Measurements from ENCODE around the gene ADD3. TPM values are rescaled to one million over a fixed set of nuclear protein-coding genes. Genes with fewer than 3 reads are reported as not detected.

Gene ADD3
- total and polyA plus RNA-seq, 2 experiments from 2014 or later = 83.2 to 216 TPM

DNA sequence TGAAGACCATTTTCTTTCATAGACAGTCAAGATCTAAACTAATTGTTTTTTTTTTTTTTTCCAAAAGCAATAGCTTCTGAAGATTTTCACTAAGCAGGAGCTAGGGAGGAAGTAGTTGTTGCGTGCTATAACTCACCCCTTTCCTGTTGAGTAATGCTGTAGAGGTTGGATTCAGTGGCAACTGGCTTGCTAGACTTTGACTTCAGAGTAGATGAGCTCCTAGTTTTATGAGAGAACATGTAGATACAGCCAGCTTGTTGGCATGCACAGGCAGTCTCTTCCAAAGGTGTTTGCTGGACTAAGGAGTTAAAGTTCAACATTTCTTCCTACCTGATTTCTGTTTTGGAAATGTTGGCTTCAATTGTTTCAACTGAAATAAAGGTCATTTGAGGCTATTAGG, 133.4 kb downstream of the ADD3 start:
- H3K9me2 ChIP-seq (replicated peaks; ENCODE audit: insufficient read depth) = no peaks in the 10 kb centered on the region
- peaks cover 9% of the 10 kb centered on the region for H3K4me1 ChIP-seq (ENCODE audit: insufficient read depth)
- peak overlapping the region; percentile 67 for H3K27ac ChIP-seq
- no peak overlapping the region for H3K4me2 ChIP-seq
- no peaks in the 10 kb centered on the region for H3K36me3 ChIP-seq (replicated peaks; ENCODE audit: insufficient read depth, low read depth)
- H3K9me3 ChIP-seq (ENCODE audit: low read depth) = no peaks in the 10 kb centered on the region
- no peaks in the 10 kb centered on the region for H3K27me3 ChIP-seq
- TF ChIP-seq, protein P1, sequence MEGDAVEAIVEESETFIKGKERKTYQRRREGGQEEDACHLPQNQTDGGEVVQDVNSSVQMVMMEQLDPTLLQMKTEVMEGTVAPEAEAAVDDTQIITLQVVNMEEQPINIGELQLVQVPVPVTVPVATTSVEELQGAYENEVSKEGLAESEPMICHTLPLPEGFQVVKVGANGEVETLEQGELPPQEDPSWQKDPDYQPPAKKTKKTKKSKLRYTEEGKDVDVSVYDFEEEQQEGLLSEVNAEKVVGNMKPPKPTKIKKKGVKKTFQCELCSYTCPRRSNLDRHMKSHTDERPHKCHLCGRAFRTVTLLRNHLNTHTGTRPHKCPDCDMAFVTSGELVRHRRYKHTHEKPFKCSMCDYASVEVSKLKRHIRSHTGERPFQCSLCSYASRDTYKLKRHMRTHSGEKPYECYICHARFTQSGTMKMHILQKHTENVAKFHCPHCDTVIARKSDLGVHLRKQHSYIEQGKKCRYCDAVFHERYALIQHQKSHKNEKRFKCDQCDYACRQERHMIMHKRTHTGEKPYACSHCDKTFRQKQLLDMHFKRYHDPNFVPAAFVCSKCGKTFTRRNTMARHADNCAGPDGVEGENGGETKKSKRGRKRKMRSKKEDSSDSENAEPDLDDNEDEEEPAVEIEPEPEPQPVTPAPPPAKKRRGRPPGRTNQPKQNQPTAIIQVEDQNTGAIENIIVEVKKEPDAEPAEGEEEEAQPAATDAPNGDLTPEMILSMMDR (IDR thresholded peaks at IDR 0.05; ENCODE audit: poor library complexity) = no peak
- TF ChIP-seq EZH2 (IDR thresholded peaks at IDR 0.05; ENCODE audit: borderline replicate concordance) = no peak
- TF ChIP-seq EZH2phosphoT487 (IDR thresholded peaks at IDR 0.05; ENCODE audit: low read depth, severe bottlenecking, unreplicated experiment) = no peak
- 92% methylated on average over 1 of the region's 1 CpG for WGBS (ENCODE audit: low lambda C conversion rate, missing lambda C conversion rate)
- DNase-seq (ENCODE audit: low spot score) = peak; percentile 44
- no peak overlapping the region for H3K4me3 ChIP-seq
- H3K79me2 ChIP-seq = no peaks in the 10 kb centered on the region
- no peaks in the 10 kb centered on the region for H4K20me1 ChIP-seq (ENCODE audit: insufficient read depth, poor library complexity, severe bottlenecking)
- H2AFZ ChIP-seq = no peak overlapping the region

DNA sequence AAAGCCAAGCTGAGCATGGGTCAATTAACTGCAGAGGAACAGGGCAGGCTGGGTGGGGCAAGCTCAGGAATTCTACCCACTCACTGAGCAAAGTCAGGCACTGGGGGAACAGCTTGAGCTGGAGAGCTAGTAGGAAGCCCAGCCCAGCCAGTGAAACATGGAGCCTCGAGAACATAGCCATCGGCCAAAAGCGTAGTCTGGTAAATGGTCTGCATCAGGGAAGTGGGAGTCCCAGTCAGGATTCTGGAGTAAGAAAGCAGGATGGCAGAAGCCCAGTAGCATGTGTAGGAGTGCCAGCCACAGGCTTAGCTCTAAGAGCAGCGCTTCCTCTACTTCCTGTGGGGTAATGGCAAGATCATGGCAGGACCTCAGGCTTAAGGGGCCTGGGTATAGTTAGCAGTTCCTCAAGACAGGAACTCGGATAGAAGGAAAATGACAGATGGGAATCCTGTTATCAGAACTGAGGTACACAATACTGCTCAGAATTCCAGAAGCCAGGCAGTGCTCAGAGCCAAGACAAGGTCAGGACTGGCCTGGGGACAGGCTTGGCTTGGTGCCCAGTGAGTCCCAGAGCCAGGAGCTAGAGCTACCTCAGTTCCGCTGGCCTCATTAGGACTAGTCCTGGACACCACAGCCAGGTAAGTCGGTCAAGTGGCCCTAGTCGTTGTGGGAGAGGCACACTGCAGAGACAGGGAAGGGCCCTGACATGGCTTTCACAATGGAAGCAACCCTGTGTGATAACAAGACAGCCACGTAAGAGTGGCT, 134.3 kb downstream of the ADD3 start:
- H3K79me2 ChIP-seq = no peaks in the 10 kb centered on the region

DNA sequence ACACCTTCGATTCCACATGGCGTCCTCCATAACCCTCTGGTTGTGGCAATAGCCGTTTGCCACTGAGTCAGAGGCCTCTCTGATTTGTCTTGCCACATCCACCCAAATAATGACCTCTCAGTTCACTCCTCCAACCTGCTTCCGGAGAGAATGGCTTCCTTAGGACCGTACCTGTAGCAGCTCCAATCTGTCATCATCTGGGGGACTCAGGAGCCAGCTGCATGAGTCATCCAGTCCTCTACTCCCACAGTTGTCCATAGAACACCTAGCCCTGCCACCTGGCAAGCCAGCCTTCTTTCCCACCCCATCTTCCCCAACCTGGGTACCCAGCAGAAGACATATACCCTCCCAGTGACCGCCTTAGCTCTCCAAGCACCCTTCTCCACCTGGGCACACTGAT, 135.2 kb downstream of the ADD3 start:
- WGBS (ENCODE audit: low lambda C conversion rate, missing lambda C conversion rate) = 81% methylated on average over 6 of the region's 6 CpGs
- DNase-seq (ENCODE audit: low spot score) = no peak
- no peaks in the 10 kb centered on the region for H3K9me3 ChIP-seq (ENCODE audit: low read depth)

More for the DNA sequence above, 134.3 kb downstream of the ADD3 start:
- H3K27me3 ChIP-seq = no peaks in the 10 kb centered on the region
- 81% methylated on average over 9 of the region's 9 CpGs for WGBS (ENCODE audit: low lambda C conversion rate, missing lambda C conversion rate)
- peaks cover 9% of the 10 kb centered on the region for H3K4me1 ChIP-seq (ENCODE audit: insufficient read depth)
- peak; percentile 27 for DNase-seq (ENCODE audit: low spot score)
- no peak overlapping the region for H2AFZ ChIP-seq
- no peak overlapping the region for H3K27ac ChIP-seq
- no peak for TF ChIP-seq EZH2phosphoT487 (IDR thresholded peaks at IDR 0.05; ENCODE audit: low read depth, severe bottlenecking, unreplicated experiment)
- TF ChIP-seq, protein P1 (IDR thresholded peaks at IDR 0.05; ENCODE audit: poor library complexity) = no peak
- TF ChIP-seq EZH2 (IDR thresholded peaks at IDR 0.05; ENCODE audit: borderline replicate concordance) = no peak
- H3K4me3 ChIP-seq = no peak overlapping the region
- no peaks in the 10 kb centered on the region for H4K20me1 ChIP-seq (ENCODE audit: insufficient read depth, poor library complexity, severe bottlenecking)
- H3K4me2 ChIP-seq = no peak overlapping the region
- H3K9me3 ChIP-seq (ENCODE audit: low read depth) = no peaks in the 10 kb centered on the region
- no peaks in the 10 kb centered on the region for H3K9me2 ChIP-seq (replicated peaks; ENCODE audit: insufficient read depth)
- H3K36me3 ChIP-seq (replicated peaks; ENCODE audit: insufficient read depth, low read depth) = no peaks in the 10 kb centered on the region

More for the DNA sequence above, 135.2 kb downstream of the ADD3 start:
- H3K36me3 ChIP-seq (replicated peaks; ENCODE audit: insufficient read depth, low read depth) = no peaks in the 10 kb centered on the region
- H4K20me1 ChIP-seq (ENCODE audit: insufficient read depth, poor library complexity, severe bottlenecking) = no peaks in the 10 kb centered on the region
- no peak overlapping the region for H3K4me2 ChIP-seq
- H3K27ac ChIP-seq = no peak overlapping the region
- peaks cover 9% of the 10 kb centered on the region for H3K4me1 ChIP-seq (ENCODE audit: insufficient read depth)
- no peaks in the 10 kb centered on the region for H3K27me3 ChIP-seq
- TF ChIP-seq EZH2phosphoT487 (IDR thresholded peaks at IDR 0.05; ENCODE audit: low read depth, severe bottlenecking, unreplicated experiment) (no peak), EZH2 (IDR thresholded peaks at IDR 0.05; ENCODE audit: borderline replicate concordance) (no peak)
- TF ChIP-seq, protein P1 (IDR thresholded peaks at IDR 0.05; ENCODE audit: poor library complexity) = no peak
- H3K79me2 ChIP-seq = no peaks in the 10 kb centered on the region
- H3K9me2 ChIP-seq (replicated peaks; ENCODE audit: insufficient read depth) = no peaks in the 10 kb centered on the region
- H3K4me3 ChIP-seq = no peak overlapping the region
- no peak overlapping the region for H2AFZ ChIP-seq

Measured in hepatocyte (in vitro differentiated cells).